ENCODE data around the gene MANBA.

DNA sequence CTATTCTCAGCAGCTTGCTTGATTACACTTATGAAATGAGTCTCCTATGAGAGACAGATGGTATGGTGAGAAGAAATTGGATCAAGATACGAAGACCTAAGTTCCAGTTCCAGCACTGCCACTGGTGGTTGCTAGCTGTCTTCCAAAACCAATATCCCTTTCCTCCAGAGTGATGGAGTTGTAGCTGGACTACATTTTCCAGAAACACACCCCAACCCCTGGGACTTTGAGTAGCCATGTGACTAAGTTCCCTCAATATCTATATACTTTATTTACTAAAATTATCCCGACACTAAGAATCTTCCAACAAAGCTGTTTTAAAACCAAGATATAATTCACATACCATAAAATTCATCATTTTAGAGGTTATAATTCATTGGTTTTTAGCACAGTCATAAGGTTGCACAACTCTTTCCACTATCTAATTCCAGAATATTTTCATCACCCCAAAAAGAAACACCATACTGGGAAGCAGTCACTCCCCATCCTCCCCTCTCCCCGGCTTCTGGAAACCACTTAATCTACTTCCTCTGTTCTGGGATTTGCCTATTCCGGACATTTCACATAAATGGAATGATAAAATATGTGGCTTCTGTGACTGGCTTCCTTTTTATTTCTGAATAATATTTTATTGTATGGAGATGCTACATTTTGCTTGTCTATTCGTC lies 118.0 kb downstream of the MANBA start:
- TF ChIP-seq TAF1 (IDR thresholded peaks at IDR 0.05; ENCODE audit: borderline replicate concordance, insufficient read depth, low read length) (no peak), POLR2AphosphoS5 (IDR thresholded peaks at IDR 0.05; ENCODE audit: low read depth, low read length) (no peak), SIN3A (IDR thresholded peaks at IDR 0.05; ENCODE audit: borderline replicate concordance, insufficient read depth, low read length) (no peak), FOXP2 (optimal IDR thresholded peaks at IDR 0.05; ENCODE audit: borderline replicate concordance, extremely low read depth, extremely low read length, insufficient read depth) (no peak)
- TF ChIP-seq, protein P1, sequence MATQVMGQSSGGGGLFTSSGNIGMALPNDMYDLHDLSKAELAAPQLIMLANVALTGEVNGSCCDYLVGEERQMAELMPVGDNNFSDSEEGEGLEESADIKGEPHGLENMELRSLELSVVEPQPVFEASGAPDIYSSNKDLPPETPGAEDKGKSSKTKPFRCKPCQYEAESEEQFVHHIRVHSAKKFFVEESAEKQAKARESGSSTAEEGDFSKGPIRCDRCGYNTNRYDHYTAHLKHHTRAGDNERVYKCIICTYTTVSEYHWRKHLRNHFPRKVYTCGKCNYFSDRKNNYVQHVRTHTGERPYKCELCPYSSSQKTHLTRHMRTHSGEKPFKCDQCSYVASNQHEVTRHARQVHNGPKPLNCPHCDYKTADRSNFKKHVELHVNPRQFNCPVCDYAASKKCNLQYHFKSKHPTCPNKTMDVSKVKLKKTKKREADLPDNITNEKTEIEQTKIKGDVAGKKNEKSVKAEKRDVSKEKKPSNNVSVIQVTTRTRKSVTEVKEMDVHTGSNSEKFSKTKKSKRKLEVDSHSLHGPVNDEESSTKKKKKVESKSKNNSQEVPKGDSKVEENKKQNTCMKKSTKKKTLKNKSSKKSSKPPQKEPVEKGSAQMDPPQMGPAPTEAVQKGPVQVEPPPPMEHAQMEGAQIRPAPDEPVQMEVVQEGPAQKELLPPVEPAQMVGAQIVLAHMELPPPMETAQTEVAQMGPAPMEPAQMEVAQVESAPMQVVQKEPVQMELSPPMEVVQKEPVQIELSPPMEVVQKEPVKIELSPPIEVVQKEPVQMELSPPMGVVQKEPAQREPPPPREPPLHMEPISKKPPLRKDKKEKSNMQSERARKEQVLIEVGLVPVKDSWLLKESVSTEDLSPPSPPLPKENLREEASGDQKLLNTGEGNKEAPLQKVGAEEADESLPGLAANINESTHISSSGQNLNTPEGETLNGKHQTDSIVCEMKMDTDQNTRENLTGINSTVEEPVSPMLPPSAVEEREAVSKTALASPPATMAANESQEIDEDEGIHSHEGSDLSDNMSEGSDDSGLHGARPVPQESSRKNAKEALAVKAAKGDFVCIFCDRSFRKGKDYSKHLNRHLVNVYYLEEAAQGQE (IDR thresholded peaks at IDR 0.05; ENCODE audit: insufficient read depth in 1 of 2, low read depth in 2 of 2, low read length in 2 of 2): no peak

All from PFSK-1 (cell line).